ENCODE results near the gene CHMP6.

Gene CHMP6

GRCh38 chr17:80956321-80957190, 35.1 kb upstream of the CHMP6 start:
- no peak for DNase-seq

GRCh38 chr17:80957461-80957941, 34.1 kb upstream of the CHMP6 start:
- no peak for DNase-seq

- no peak for DNase-seq
Observed at GRCh38 chr17:80959330-80960036, 32.2 kb upstream of the CHMP6 start.

GRCh38 chr17:80960037-80960796, 31.4 kb upstream of the CHMP6 start:
- no peak for DNase-seq

GRCh38 chr17:80960797-80961452, 30.7 kb upstream of the CHMP6 start:
- no peak for DNase-seq

- DNase-seq = no peak
Observed at GRCh38 chr17:80961541-80962330, 29.9 kb upstream of the CHMP6 start.

GRCh38 chr17:80962356-80963329, 29.0 kb upstream of the CHMP6 start:
- DNase-seq = no peak

GRCh38 chr17:80963812-80964543, 27.7 kb upstream of the CHMP6 start:
- no peak for DNase-seq

- no peak for DNase-seq
Observed at GRCh38 chr17:80964544-80964856, 27.1 kb upstream of the CHMP6 start.

GRCh38 chr17:80964859-80965580, 26.6 kb upstream of the CHMP6 start:
- no peak for DNase-seq

GRCh38 chr17:80965606-80966005, 26.0 kb upstream of the CHMP6 start:
- no peak for DNase-seq

- DNase-seq = no peak
Observed at GRCh38 chr17:80967404-80967872, 24.2 kb upstream of the CHMP6 start.

GRCh38 chr17:80968602-80969029, 23.0 kb upstream of the CHMP6 start:
- no peak for DNase-seq

- DNase-seq = no peak
Observed at GRCh38 chr17:80969030-80969673, 22.5 kb upstream of the CHMP6 start.

- DNase-seq = no peak
Observed at GRCh38 chr17:80969674-80970043, 22.0 kb upstream of the CHMP6 start.

GRCh38 chr17:80970044-80970761, 21.4 kb upstream of the CHMP6 start:
- DNase-seq = no peak

GRCh38 chr17:80970762-80971703, 20.6 kb upstream of the CHMP6 start:
- no peak for DNase-seq

Measured in NK-92 treated with Interleukin-12 subunit alpha and Interleukin-12 subunit beta, amount 100 ng/mL, for 24 hours (cell line).